Measurements from ENCODE around the gene COL20A1.

COL20A1 gene

DNA sequence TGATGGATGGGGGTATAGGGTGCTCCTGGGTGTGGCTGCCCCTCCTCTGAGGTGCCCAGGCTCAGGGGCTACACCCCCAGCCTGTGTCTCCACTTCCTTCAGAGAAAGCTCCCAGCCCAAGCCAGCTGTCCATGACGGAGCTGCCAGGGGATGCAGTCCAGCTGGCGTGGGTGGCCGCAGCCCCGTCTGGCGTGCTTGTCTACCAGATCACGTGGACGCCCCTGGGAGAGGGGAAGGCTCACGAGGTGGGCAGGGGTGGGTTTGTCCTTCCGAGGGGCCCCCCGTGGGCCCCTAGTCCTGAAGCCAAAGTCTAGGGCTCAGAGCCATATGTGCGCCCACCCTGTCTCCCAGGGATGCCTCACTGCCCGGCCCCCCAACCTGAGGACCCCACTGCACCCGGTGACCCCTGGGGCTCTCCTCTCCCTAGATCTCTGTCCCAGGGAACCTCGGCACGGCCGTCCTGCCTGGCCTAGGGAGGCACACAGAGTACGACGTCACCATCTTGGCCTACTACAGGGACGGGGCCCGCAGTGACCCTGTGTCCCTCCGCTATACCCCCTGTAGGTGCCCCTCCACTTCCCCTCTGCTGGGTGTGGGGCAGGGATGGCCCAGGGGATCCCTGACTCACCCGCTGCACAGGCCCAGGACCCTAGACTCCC, 19.8 kb downstream of the COL20A1 start:
- DNase-seq (ENCODE audit: low read depth in 1 of 2, low spot score in 1 of 2) = no peak
- no peak for TF ChIP-seq JUND (IDR thresholded peaks at IDR 0.05; ENCODE audit: low read depth)
- in situ Hi-C loops (cut with HindIII; ENCODE audit: low pct_unique_long_range_greater_than_20kb, low sequenced_read_pairs) = no loop called here

DNA sequence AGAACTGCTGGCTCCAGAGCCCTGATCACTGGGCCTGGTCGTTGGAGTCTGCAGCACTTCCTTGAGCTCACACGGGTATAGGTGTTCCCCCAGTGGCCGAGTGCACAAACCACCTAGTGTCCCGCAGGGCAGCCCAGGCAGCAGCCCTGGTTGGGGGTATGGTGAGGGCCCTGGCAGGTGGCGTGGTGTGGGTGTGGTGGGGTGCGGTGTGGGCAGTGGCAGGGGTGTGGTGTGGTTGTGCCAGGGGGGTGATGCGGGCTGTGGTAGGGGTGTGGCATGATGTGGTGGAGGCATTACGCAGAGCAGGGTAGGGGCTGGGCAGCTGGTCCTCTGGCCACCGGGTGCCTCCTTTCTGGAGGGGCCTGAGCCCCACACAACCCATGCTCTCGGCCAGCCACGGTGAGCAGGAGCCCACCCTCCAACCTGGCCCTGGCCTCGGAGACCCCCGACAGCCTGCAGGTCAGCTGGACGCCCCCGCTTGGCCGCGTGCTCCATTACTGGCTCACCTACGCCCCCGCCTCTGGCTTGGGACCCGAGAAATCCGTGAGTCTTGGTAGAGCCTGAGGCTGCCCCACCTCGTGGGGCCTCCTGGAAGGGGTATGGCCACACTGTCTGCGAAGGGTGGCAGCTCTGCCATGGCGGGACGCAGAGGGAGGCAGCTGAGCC, 20.5 kb downstream of the COL20A1 start:
- no peak for TF ChIP-seq JUND (IDR thresholded peaks at IDR 0.05; ENCODE audit: low read depth)
- DNase-seq (ENCODE audit: low read depth in 1 of 2, low spot score in 1 of 2) = no peak
- in situ Hi-C loops (cut with HindIII; ENCODE audit: low pct_unique_long_range_greater_than_20kb, low sequenced_read_pairs) = no loop called here

DNA sequence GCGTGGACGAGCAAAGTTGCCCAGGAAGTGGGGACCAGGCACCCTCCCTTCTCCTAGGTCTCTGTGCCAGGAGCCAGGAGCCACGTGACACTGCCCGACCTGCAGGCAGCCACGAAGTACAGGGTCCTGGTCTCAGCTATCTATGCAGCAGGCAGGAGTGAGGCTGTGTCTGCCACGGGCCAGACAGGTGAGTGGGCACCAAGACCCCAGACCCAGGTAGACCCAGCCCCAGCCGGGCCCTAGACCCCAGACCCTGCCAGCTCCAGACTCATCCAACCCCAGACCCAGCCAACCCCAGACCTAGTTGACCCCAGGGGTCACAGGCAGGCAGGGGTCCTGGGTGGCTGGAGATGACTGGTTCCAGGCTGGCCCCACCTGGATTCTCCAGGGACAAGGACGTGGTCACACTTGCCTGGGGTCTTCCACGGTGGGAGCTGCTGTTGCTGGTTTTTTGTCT, 21.1 kb downstream of the COL20A1 start:
- no peak for TF ChIP-seq JUND (IDR thresholded peaks at IDR 0.05; ENCODE audit: low read depth)
- in situ Hi-C loops (cut with HindIII; ENCODE audit: low pct_unique_long_range_greater_than_20kb, low sequenced_read_pairs) = no loop called here
- DNase-seq (ENCODE audit: low read depth in 1 of 2, low spot score in 1 of 2) = no peak

DNA sequence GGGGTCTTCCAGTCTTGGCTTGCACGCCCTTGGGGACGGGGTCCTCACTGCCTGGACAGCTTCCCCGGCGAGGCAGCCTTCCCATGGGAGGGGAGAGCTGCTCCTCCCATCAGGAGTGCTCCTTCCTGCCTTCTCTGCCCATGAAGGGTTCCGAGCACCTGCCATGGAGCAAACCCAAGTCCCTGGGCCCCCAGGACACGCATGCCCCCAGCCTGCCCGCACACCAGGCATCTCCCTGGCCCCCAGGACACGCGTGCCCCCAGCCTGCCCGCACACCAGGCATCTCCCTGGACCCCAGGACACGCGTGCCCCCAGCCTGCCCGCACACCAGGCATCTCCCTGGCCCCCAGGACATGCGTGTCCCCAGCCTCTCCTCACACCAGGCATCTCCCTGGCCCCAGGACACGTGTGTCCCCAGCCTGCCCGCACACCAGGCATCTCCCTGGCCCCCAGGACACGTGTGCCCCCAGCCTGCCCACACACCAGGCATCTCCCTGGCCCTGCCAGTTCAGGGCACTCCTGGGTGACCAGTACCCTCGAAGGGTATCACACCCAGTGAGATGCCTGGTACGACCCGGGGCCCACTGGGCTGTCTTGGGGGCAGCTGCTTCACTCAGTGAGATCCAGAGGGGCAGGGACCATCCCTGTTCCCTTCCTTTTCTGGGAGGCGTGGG, 21.7 kb downstream of the COL20A1 start:
- TF ChIP-seq JUND (IDR thresholded peaks at IDR 0.05; ENCODE audit: low read depth) = no peak
- in situ Hi-C loops (cut with HindIII; ENCODE audit: low pct_unique_long_range_greater_than_20kb, low sequenced_read_pairs) = no loop called here
- no peak for DNase-seq (ENCODE audit: low read depth in 1 of 2, low spot score in 1 of 2)

DNA sequence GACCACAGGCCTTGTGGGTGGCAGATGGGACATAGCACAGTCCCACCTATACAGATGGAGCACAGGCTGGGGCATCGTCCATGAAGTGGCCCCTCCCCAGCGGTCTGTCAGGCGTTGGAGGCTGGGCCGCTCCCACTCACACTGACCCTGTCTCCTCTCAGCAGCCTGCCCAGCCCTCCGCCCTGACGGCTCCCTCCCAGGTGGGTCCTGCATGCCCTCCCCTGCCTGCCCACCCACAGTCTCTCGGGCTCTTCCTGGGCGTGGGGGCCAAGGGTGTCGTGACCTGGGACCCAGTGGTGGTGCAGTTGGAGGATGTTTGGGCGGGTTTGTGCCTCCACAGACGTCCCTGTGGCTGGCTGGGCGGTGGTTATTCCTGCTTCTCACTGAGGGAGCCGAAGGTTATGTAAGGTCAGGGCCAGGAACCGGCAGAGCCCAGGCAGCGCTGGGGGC, 22.3 kb downstream of the COL20A1 start:
- DNase-seq (ENCODE audit: low read depth in 1 of 2, low spot score in 1 of 2) = no peak
- in situ Hi-C loops (cut with HindIII; ENCODE audit: low pct_unique_long_range_greater_than_20kb, low sequenced_read_pairs) = no loop called here
- no peak for TF ChIP-seq JUND (IDR thresholded peaks at IDR 0.05; ENCODE audit: low read depth)

DNA sequence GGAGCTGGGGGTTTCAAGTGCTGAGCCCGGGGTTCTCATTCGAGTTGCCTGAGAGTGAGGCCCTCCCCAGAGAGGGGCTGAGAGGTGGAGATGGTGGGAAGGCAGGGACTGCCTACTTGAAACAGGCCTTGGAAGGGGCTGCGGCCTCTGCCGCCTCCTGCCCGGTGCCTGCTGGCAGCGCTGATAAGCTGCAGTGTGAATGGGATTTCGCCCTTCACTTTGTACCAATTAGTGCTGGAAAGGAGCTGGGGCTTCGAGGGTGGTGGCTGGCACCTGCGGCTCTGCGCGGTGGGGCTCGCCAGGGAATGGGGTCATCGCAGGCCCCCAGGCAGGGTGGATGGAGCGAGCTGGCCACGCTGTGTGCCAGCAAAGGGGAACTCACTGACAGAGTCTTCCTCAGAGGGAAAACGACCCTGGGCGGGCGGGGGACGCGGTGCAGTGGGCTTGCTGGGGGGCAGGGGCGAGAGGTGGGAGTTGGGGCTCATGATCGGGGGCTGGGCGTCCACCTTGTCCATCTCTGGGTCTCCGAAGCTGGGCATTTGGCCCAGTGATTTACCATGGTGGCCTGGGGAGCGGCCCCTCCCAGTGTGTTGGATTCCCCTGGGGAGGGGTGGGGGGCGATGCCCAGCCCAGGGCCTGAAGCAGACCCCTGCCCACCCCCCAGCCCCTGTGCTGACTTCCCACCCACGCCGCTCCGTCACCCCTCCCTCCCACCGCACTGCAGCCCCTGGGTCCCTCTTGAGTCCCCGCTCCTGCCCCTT, 22.9 kb downstream of the COL20A1 start:
- in situ Hi-C loops (cut with HindIII; ENCODE audit: low pct_unique_long_range_greater_than_20kb, low sequenced_read_pairs) = no loop called here

DNA sequence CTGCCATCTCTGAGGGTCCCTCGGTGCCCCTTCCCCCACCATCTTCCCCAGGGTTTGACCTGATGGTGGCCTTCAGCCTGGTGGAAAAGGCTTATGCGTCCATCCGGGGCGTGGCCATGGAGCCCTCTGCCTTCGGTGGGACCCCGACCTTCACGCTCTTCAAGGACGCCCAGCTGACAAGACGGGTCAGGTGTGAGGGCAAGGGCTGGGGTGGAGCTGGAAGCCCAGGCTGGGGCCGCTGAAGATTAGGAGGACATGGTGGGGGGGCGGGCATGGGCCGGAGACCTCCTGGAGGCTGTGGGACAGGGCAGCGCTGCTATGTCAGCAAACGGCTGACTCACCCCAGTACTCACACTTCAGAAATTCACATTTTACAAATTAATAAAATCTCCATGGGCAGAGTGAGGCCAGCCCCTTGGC, 23.5 kb downstream of the COL20A1 start:
- no peak for DNase-seq (ENCODE audit: low read depth in 1 of 2, low spot score in 1 of 2)
- in situ Hi-C loops (cut with HindIII; ENCODE audit: low pct_unique_long_range_greater_than_20kb, low sequenced_read_pairs) = no loop called here
- no peak for TF ChIP-seq JUND (IDR thresholded peaks at IDR 0.05; ENCODE audit: low read depth)

More for the DNA sequence above, 22.9 kb downstream of the COL20A1 start:
- DNase-seq (ENCODE audit: low read depth in 1 of 2, low spot score in 1 of 2) = no peak
- TF ChIP-seq JUND (IDR thresholded peaks at IDR 0.05; ENCODE audit: low read depth) = no peak

DNA sequence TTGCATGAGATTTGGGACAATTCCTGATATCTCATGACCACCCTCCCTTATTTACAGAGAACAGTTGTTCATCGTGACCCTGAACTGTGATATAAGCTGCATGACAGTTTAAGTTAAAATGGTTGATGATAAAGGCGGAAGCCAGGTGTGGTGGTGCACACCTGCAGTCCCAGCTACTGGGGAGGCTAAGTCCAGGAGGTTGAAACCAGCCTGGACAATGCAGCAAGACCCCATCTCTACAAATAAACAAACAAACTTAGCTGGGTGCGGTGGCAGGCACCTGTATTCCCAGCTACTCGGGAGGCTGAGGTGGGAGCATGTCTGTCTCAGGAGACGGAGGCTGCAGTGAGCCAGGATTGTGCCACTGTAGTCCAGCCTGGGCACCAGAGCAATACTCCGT, 24.1 kb downstream of the COL20A1 start:
- in situ Hi-C loops (cut with HindIII; ENCODE audit: low pct_unique_long_range_greater_than_20kb, low sequenced_read_pairs) = no loop called here

DNA sequence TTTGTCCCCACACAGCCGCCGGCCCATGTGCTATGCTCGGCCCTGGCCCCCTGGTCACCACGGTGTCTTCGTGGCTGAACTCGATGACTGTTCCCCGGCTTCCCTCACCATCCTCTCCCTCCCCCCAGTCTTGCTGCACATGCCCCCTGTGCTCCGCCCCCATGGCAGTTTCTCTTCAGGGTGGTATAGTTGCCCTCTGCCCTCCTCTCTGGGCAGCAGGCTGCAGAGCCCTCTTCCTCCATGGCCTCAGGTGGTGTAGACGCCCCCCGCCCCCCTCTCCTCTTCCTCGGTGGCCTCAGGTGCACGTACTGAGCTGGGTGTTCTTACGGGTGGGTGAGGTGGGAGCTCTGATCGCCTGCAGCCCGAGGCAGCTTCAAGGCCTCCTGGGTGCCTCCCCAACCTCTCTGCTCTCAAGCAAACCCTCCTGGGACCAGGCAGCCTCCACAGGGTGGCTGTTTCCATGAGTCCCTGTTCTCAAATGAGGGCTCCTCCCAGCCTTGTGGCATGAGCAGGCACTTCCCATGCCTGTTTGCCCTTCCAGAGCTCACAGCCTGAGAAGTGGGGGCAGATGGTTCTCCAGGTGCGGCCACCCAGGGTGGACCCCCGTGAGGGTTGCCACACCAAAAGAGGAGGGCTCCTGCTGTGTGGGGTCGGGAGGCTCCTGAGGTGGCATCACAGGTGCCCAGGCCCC, 24.8 kb downstream of the COL20A1 start:
- DNase-seq (ENCODE audit: low read depth in 1 of 2, low spot score in 1 of 2) = no peak
- in situ Hi-C loops (cut with HindIII; ENCODE audit: low pct_unique_long_range_greater_than_20kb, low sequenced_read_pairs) = no loop called here
- no peak for TF ChIP-seq JUND (IDR thresholded peaks at IDR 0.05; ENCODE audit: low read depth)

More for the DNA sequence above, 24.1 kb downstream of the COL20A1 start:
- TF ChIP-seq JUND (IDR thresholded peaks at IDR 0.05; ENCODE audit: low read depth) = no peak
- no peak for DNase-seq (ENCODE audit: low read depth in 1 of 2, low spot score in 1 of 2)

DNA sequence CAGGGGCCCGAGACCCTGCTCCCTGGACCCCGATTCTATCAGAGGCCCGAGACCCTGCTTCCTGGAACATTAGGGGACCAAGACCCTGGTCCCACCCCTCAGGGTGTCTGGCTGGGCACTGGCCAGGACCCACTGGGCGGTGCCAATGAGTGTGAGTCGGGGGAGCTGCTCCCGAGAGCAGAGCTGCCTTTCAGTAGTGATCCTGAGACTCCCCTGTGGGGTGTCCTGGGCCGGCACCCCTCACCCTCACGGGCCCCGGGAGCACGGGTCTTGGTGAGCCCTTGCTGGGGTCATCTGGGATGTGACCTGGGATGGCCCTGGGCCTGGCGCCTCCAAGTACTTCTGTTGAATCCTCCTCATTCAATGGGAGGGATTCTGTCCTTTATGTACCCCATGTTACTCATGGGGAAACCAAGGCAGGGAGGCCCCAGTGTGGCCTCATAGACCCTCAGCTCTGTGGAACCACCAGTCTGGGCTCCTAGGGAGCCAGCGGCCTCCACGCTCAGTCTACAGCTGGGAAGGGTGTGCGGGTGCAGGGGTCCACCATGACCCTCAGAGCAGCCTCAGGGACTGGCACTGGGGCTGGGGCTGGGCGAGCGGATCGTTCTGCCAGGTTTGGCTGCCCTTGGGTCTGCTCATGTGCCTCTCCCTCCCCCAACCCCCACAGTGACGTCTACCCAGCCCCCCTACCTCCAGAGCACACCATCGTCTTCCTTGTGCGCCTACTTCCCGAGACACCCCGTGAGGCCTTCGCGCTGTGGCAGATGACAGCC, 25.6 kb downstream of the COL20A1 start:
- DNase-seq (ENCODE audit: low read depth in 1 of 2, low spot score in 1 of 2) = no peak
- in situ Hi-C loops (cut with HindIII; ENCODE audit: low pct_unique_long_range_greater_than_20kb, low sequenced_read_pairs) = no loop called here
- no peak for TF ChIP-seq JUND (IDR thresholded peaks at IDR 0.05; ENCODE audit: low read depth)

All from T47D (cell line).